Measurements from ENCODE around the gene FAM184B. TPM values are rescaled to one million over a fixed set of nuclear protein-coding genes. Genes with fewer than 3 reads are reported as not detected.

The FAM184B gene
- total RNA-seq, 4 donors from 2014 or later, result not detected

- H3K4me1 ChIP-seq, result no peaks in the 10 kb centered on the region
- DNase-seq (ENCODE audit: low spot score in 2 of 2), result no peak
- WGBS, 2 donors, result 80 to 95% methylated on average over 2 of the region's 2 CpGs
- no peak overlapping the region for H3K27ac ChIP-seq
- no peak overlapping the region for H3K4me3 ChIP-seq
- H3K27me3 ChIP-seq, result no peaks in the 10 kb centered on the region
- no peaks in the 10 kb centered on the region for H3K9me3 ChIP-seq
- TF ChIP-seq CTCF (IDR thresholded peaks at IDR 0.05), result no peak
- no peak for TF ChIP-seq EP300 (IDR thresholded peaks at IDR 0.05)
- no peak for TF ChIP-seq POLR2A (IDR thresholded peaks at IDR 0.05)
- no peaks in the 10 kb centered on the region for H3K36me3 ChIP-seq
Observed at GRCh38 chr4:17650406-17650805, 131.0 kb downstream of the FAM184B start.

GRCh38 chr4:17647927-17648326, 133.5 kb downstream of the FAM184B start:
- H3K36me3 ChIP-seq, result no peaks in the 10 kb centered on the region
- H3K4me3 ChIP-seq, result no peak overlapping the region
- H3K9me3 ChIP-seq, result peaks cover 0 to 13% (median 0%) of the 10 kb centered on the region in 4 donors
- DNase-seq (ENCODE audit: low spot score in 2 of 2), result no peak
- no peaks in the 10 kb centered on the region for H3K27me3 ChIP-seq
- no peak overlapping the region for H3K27ac ChIP-seq
- no peaks in the 10 kb centered on the region for H3K4me1 ChIP-seq
- TF ChIP-seq POLR2A (IDR thresholded peaks at IDR 0.05), result no peak
- no peak for TF ChIP-seq EP300 (IDR thresholded peaks at IDR 0.05)
- no peak for TF ChIP-seq CTCF (IDR thresholded peaks at IDR 0.05)
- 76 to 86% methylated on average over 5 of the region's 5 CpGs for WGBS, 2 donors

- Histone ChIP-seq H3K4me3 (no peak overlapping the region), H3K9me3 (peaks cover 0 to 19% (median 0%) of the 10 kb centered on the region in 4 donors), H3K4me1 (no peaks in the 10 kb centered on the region), H3K27me3 (no peaks in the 10 kb centered on the region), H3K36me3 (peaks cover 0 to 5% (median 0%) of the 10 kb centered on the region in 3 donors), H3K27ac (no peak overlapping the region)
- 86 to 91% methylated on average over 9 of the region's 9 CpGs for WGBS, 2 donors
- TF ChIP-seq POLR2A (IDR thresholded peaks at IDR 0.05) (no peak), CTCF (IDR thresholded peaks at IDR 0.05) (no peak), EP300 (IDR thresholded peaks at IDR 0.05) (no peak)
- DNase-seq (ENCODE audit: low spot score in 2 of 2), result no peak
Observed at GRCh38 chr4:17647176-17647806, 134.1 kb downstream of the FAM184B start.

- WGBS, 2 donors, result 78 to 81% methylated on average over 3 of the region's 3 CpGs
- no peak for TF ChIP-seq POLR2A (IDR thresholded peaks at IDR 0.05)
- no peak for TF ChIP-seq CTCF (IDR thresholded peaks at IDR 0.05)
- no peak for TF ChIP-seq EP300 (IDR thresholded peaks at IDR 0.05)
- Histone ChIP-seq H3K27me3 (no peaks in the 10 kb centered on the region), H3K36me3 (peaks cover 0 to 10% (median 0%) of the 10 kb centered on the region in 3 donors), H3K27ac (no peak overlapping the region), H3K4me1 (no peaks in the 10 kb centered on the region), H3K9me3 (peaks cover 0 to 25% (median 0%) of the 10 kb centered on the region in 4 donors), H3K4me3 (no peak overlapping the region)
- DNase-seq (ENCODE audit: low spot score in 2 of 2), result no peak
Observed at GRCh38 chr4:17646693-17647092, 134.7 kb downstream of the FAM184B start.

- H3K4me3 ChIP-seq, result no peak overlapping the region
- peaks cover 0 to 26% (median 0%) of the 10 kb centered on the region in 4 donors for H3K9me3 ChIP-seq
- peaks cover 0 to 28% (median 0%) of the 10 kb centered on the region in 3 donors for H3K36me3 ChIP-seq
- no peak overlapping the region for H3K27ac ChIP-seq
- H3K27me3 ChIP-seq, result no peaks in the 10 kb centered on the region
- TF ChIP-seq EP300 (IDR thresholded peaks at IDR 0.05), result no peak
- no peak for TF ChIP-seq POLR2A (IDR thresholded peaks at IDR 0.05)
- TF ChIP-seq CTCF (IDR thresholded peaks at IDR 0.05), result no peak
- no peaks in the 10 kb centered on the region for H3K4me1 ChIP-seq
- 92 to 100% methylated on average over 1 of the region's 1 CpG for WGBS, 2 donors
- DNase-seq (ENCODE audit: low spot score in 2 of 2), result no peak
Observed at GRCh38 chr4:17642398-17642783, 139.0 kb downstream of the FAM184B start.
